GM23248 (cell line): Measurements from ENCODE around the gene CLVS2. TPM values are rescaled to one million over a fixed set of nuclear protein-coding genes. Genes with fewer than 3 reads are reported as not detected.

Experiments used
- DNase-seq: peaks from one replicate; pipeline ENCODE4 v3.0.0-alpha.2; 2015
- H2AFZ ChIP-seq: fragments of 200-600 bp; sonication (generic); 2 replicates; pipeline ENCODE4 v1.6.1; 2016; ENCODE audit warnings: antibody characterized with exemption
- H3F3A ChIP-seq: fragments of 200-600 bp; sonication (generic); 2 replicates; pipeline ENCODE4 v1.6.1; 2016; ENCODE audit warnings: mild to moderate bottlenecking, antibody characterized with exemption, mixed run types; ENCODE audit not compliant: insufficient read depth
- H3K27ac ChIP-seq: fragments of 200-600 bp; sonication (generic); 2 replicates; pipeline ENCODE4 v1.5.1; 2016; ENCODE audit warnings: mild to moderate bottlenecking
- H3K27me3 ChIP-seq: fragments of 200-600 bp; sonication (generic); replicated peaks from 2 replicates; pipeline ENCODE4 v1.6.1; 2016; ENCODE audit warnings: mild to moderate bottlenecking; ENCODE audit not compliant: insufficient read depth
- H3K36me3 ChIP-seq: fragments of 200-600 bp; sonication (generic); 2 replicates; pipeline ENCODE4 v1.6.1; 2016; ENCODE audit warnings: low read depth, mild to moderate bottlenecking
- H3K4me1 ChIP-seq: fragments of 200-600 bp; sonication (generic); 2 replicates; pipeline ENCODE4 v1.6.1; 2016; ENCODE audit warnings: mild to moderate bottlenecking; ENCODE audit not compliant: insufficient read depth
- H3K4me2 ChIP-seq: fragments of 200-600 bp; sonication (generic); one replicate; pipeline ENCODE4 v1.6.1; 2016; ENCODE audit warnings: mild to moderate bottlenecking; ENCODE audit not compliant: unreplicated experiment
- H3K4me3 ChIP-seq: fragments of 200-600 bp; sonication (generic); 2 replicates; pipeline ENCODE4 v1.5.1; 2016; ENCODE audit warnings: mild to moderate bottlenecking
- H3K79me2 ChIP-seq: fragments of 200-600 bp; sonication (generic); 2 replicates; pipeline ENCODE4 v1.6.1; 2016; ENCODE audit warnings: mild to moderate bottlenecking; ENCODE audit not compliant: insufficient read depth
- H3K9ac ChIP-seq: fragments of 200-600 bp; sonication (generic); 2 replicates; pipeline ENCODE4 v1.6.1; 2016; ENCODE audit warnings: mild to moderate bottlenecking
- H3K9me2 ChIP-seq: fragments of 200-600 bp; sonication (generic); 2 replicates; pipeline ENCODE4 v1.6.1; 2016; ENCODE audit warnings: mixed run types, mild to moderate bottlenecking, moderate library complexity; ENCODE audit not compliant: insufficient read depth
- H3K9me3 ChIP-seq: fragments of 200-600 bp; sonication (generic); one replicate; pipeline ENCODE4 v1.6.1; 2017; ENCODE audit warnings: low read depth
- H4K20me1 ChIP-seq: fragments of 200-600 bp; sonication (generic); 2 replicates; pipeline ENCODE4 v1.6.0; 2016; ENCODE audit not compliant: insufficient read depth
- EZH2 ChIP-seq: fragments of 200-600 bp; sonication (generic); IDR thresholded peaks from 2 replicates; pipeline ENCODE4 v1.6.1; 2018; ENCODE audit warnings: antibody characterized with exemption, mild to moderate bottlenecking; ENCODE audit not compliant: insufficient read depth, poor library complexity, severe bottlenecking
- EZH2phosphoT487 ChIP-seq: fragments of 200-600 bp; sonication (generic); IDR thresholded peaks from 2 replicates; pipeline ENCODE4 v1.6.1; 2018; ENCODE audit warnings: antibody characterized with exemption, moderate library complexity, mild to moderate bottlenecking, low read depth; ENCODE audit not compliant: insufficient read depth
- WGBS, 2 experiments: methylation state at CpG; one replicate each; pipeline ENCODE4 v1.1.6; 2015 to 2017; ENCODE audit warnings: low lambda C conversion rate in 2 of 2, low coverage in 1 of 2; ENCODE audit errors: missing lambda C conversion rate in 2 of 2; 5-methylcytosine and 5-hydroxymethylcytosine counted together
- in situ Hi-C: fragments of 300-500 bp; cut with MboI; formaldehyde crosslinking; loops from 2 replicates; pipeline ENCODE4 v1.15.0; 2020
- polyA plus RNA-seq: library from polyadenylated mRNA; unstranded; fragments of >200 nt; fragmentation: Nextera tagmentation; extraction: Ambion mirVana; gene quantifications from 2 replicates; pipeline ENCODE4 v1.2.1, GENCODE V29; 2016
- total RNA-seq: library from RNA; depleted of rRNA; stranded (reverse); fragments of >200 nt; shearing (Covaris generic); gene quantifications from 2 replicates; pipeline ENCODE4 v1.2.3, GENCODE V29; 2014

The CLVS2 gene
- total and polyA plus RNA-seq, 2 experiments from 2014 or later, result not detected

GRCh38 chr6:122996794-122997505, 915 bp downstream of the CLVS2 start:
- Histone ChIP-seq H3K36me3 (no peaks in the 10 kb centered on the region), H2AFZ (0 out of 2 replicates have a peak overlapping the region, but pooled peaks have one; percentile 80), H3K27me3 (peaks cover 37% of the 10 kb centered on the region), H3K9me3 (no peaks in the 10 kb centered on the region), H3K9me2 (no peaks in the 10 kb centered on the region), H3K27ac (no peak overlapping the region), H3K79me2 (no peaks in the 10 kb centered on the region), H3K4me2 (no peak overlapping the region), H4K20me1 (no peaks in the 10 kb centered on the region), H3K4me3 (peak overlapping the region; percentile 50; the same call in 1 of the 2 replicates), H3F3A (no peaks in the 10 kb centered on the region), H3K9ac (no peak overlapping the region), H3K4me1 (no peaks in the 10 kb centered on the region)
- 22 to 34% methylated on average over 13 to 19 of the region's 19 CpGs for WGBS, 2 experiments
- no peak for TF ChIP-seq EZH2
- DNase-seq, result no peak
- in situ Hi-C loops, result no loop called here

- H3K27ac ChIP-seq, result no peak overlapping the region
- H2AFZ ChIP-seq, result no peak overlapping the region
- H3K27me3 ChIP-seq, result peaks cover 37% of the 10 kb centered on the region
- H3K9ac ChIP-seq, result no peak overlapping the region
- 76 to 78% methylated on average over 13 of the region's 13 CpGs for WGBS, 2 experiments
- H3K9me2 ChIP-seq, result no peaks in the 10 kb centered on the region
- H3K4me2 ChIP-seq, result no peak overlapping the region
- H3K4me1 ChIP-seq, result no peaks in the 10 kb centered on the region
- in situ Hi-C loops, result no loop called here
- H3K79me2 ChIP-seq, result no peaks in the 10 kb centered on the region
- no peaks in the 10 kb centered on the region for H3F3A ChIP-seq
- H3K36me3 ChIP-seq, result no peaks in the 10 kb centered on the region
- DNase-seq, result no peak
- H3K9me3 ChIP-seq, result no peaks in the 10 kb centered on the region
- no peaks in the 10 kb centered on the region for H4K20me1 ChIP-seq
- TF ChIP-seq EZH2, result no peak
- TF ChIP-seq EZH2phosphoT487, result no peak
- no peak overlapping the region for H3K4me3 ChIP-seq
These were observed 1.6 kb downstream of the CLVS2 start for GRCh38 chr6:122997541-122998150.

DNA sequence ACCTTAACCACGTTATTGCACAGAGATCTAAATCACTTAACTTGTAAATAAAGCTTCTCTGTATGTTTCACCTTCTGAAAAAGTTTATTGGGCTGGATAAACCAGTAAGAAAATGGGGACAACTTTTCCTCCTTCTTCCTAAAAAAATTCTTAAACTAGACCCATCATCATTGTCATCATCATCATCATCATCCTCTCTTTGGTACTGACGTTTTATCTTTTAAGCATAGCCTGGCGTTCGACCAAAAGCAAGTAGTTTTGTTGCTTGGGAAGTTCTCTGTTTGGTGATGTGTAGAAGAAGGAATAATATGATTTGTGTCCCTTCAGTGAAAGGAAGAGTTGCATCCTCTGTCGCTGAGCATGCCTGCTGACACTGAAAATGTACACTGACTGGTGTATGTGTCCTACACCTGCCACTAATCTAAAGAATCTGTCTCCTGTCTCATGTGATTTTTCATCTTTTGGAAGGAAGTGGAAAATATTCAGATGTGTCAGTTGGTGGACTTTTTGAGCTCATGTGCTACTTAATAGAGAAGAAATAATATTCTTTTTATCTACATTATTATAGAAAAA, 2.5 kb downstream of the CLVS2 start:
- H3K27me3 ChIP-seq, result peaks cover 37% of the 10 kb centered on the region
- DNase-seq, result no peak
- no peak overlapping the region for H3K9ac ChIP-seq
- 27 to 38% methylated on average over 5 of the region's 5 CpGs for WGBS, 2 experiments
- TF ChIP-seq EZH2 (no peak), EZH2phosphoT487 (no peak)
- no peak overlapping the region for H3K4me3 ChIP-seq
- H3K4me2 ChIP-seq, result no peak overlapping the region
- in situ Hi-C loops, result no loop called here
- no peak overlapping the region for H2AFZ ChIP-seq
- H3K79me2 ChIP-seq, result no peaks in the 10 kb centered on the region
- H3K4me1 ChIP-seq, result no peaks in the 10 kb centered on the region
- no peaks in the 10 kb centered on the region for H3K9me3 ChIP-seq
- no peaks in the 10 kb centered on the region for H3K36me3 ChIP-seq
- no peak overlapping the region for H3K27ac ChIP-seq
- H4K20me1 ChIP-seq, result no peaks in the 10 kb centered on the region
- H3F3A ChIP-seq, result no peaks in the 10 kb centered on the region
- H3K9me2 ChIP-seq, result no peaks in the 10 kb centered on the region

- 2 to 4% methylated on average over 2 of the region's 2 CpGs for WGBS, 2 experiments
- peaks cover 22% of the 10 kb centered on the region for H3K27me3 ChIP-seq
- in situ Hi-C loops, result no loop called here
- no peak for DNase-seq
- no peaks in the 10 kb centered on the region for H3K9me2 ChIP-seq
- H3K79me2 ChIP-seq, result no peaks in the 10 kb centered on the region
- no peak overlapping the region for H3K9ac ChIP-seq
- no peaks in the 10 kb centered on the region for H4K20me1 ChIP-seq
- no peaks in the 10 kb centered on the region for H3F3A ChIP-seq
- no peaks in the 10 kb centered on the region for H3K36me3 ChIP-seq
- no peak overlapping the region for H2AFZ ChIP-seq
- H3K4me2 ChIP-seq, result no peak overlapping the region
- no peak overlapping the region for H3K4me3 ChIP-seq
- H3K27ac ChIP-seq, result no peak overlapping the region
- H3K9me3 ChIP-seq, result no peaks in the 10 kb centered on the region
- TF ChIP-seq EZH2 (no peak), EZH2phosphoT487 (no peak)
- no peaks in the 10 kb centered on the region for H3K4me1 ChIP-seq
These were observed 4.3 kb downstream of the CLVS2 start for GRCh38 chr6:123000244-123000770.
